ENCODE results near the gene EXOSC7.
A peak's percentile ranks its signal among the peaks of the same experiment; 100 is the strongest.

Gene EXOSC7

DNA sequence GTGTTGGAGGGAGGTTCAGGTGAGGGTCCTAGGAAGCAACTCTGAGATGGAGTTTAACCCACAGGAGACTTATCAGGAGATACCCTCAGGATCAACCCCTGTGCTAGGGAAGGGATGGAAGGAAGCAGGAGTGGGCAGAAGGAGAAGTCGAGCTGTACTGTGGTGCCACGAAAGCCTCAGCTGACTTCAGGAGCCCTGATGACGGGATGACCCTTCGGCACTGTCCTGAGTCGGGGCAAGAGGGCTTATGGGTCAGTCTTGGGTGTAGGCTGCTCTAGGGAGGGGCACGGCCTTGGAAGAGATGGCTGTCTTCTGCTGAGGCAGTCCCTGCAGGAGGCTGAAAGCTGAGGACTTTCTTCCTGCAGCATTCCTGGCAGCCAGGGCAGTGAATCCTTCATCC, 57.7 kb downstream of the EXOSC7 start:
- TF ChIP-seq, protein P1, sequence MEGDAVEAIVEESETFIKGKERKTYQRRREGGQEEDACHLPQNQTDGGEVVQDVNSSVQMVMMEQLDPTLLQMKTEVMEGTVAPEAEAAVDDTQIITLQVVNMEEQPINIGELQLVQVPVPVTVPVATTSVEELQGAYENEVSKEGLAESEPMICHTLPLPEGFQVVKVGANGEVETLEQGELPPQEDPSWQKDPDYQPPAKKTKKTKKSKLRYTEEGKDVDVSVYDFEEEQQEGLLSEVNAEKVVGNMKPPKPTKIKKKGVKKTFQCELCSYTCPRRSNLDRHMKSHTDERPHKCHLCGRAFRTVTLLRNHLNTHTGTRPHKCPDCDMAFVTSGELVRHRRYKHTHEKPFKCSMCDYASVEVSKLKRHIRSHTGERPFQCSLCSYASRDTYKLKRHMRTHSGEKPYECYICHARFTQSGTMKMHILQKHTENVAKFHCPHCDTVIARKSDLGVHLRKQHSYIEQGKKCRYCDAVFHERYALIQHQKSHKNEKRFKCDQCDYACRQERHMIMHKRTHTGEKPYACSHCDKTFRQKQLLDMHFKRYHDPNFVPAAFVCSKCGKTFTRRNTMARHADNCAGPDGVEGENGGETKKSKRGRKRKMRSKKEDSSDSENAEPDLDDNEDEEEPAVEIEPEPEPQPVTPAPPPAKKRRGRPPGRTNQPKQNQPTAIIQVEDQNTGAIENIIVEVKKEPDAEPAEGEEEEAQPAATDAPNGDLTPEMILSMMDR (conservative IDR thresholded peaks at IDR 0.05), result no peak
- H3K27ac ChIP-seq, result no peak overlapping the region

DNA sequence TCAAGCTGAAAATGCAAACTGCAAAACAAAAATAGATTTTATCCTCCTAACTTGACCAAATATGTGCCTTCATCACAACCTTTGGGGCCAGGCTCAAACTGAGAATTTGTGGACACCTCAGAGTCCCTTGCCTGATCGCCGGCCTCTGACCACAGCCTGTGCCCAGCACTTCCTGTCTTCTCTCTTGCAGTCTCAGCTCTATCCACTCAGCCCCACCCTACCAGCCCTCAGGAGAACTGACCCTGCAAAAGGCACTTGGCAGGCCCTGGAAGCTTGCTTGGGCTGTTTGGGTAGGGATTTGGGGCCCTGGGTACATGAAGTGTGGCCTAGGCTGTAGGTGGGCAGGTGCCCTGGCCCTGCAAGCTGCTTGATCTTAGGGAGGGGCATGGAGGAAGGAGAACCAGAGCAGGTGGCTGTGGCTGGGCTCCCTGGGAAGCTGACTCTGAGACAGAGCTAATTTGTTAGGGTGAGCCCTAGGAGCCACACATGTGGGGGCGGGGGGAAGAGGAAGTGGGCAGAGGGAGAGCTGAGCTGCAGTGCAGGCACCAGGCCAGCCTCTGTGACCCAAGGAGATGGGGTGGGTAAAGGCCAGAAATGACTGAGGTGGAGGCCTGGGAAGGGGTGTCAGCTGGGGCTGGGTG, 58.7 kb downstream of the EXOSC7 start:
- no peak overlapping the region for H3K27ac ChIP-seq
- TF ChIP-seq, protein P1 (conservative IDR thresholded peaks at IDR 0.05), result no peak

DNA sequence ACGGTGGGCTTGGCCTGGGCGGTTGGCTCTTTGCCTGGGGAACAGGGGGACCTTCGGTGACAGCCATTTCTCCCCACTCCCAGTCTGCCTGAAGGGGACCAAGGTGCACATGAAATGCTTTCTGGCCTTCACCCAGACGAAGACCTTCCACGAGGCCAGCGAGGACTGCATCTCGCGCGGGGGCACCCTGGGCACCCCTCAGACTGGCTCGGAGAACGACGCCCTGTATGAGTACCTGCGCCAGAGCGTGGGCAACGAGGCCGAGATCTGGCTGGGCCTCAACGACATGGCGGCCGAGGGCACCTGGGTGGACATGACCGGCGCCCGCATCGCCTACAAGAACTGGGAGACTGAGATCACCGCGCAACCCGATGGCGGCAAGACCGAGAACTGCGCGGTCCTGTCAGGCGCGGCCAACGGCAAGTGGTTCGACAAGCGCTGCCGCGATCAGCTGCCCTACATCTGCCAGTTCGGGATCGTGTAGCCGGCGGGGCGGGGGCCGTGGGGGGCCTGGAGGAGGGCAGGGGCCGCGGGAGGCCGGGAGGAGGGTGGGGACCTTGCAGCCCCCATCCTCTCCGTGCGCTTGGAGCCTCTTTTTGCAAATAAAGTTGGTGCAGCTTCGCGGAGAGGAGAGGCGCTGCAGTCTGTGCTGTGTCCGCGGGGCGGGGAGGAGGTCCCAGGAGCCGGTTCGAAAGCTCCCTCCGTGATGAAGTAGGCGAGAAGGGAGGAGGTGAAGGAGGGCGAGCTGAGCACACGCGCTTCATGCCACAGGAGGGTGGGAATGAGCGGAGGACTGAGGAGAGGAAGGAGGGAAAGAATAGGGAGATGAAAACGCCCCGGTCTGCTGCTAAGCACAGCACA, 59.6 kb downstream of the EXOSC7 start:
- TF ChIP-seq, protein P1 (conservative IDR thresholded peaks at IDR 0.05), result no peak
- H3K27ac ChIP-seq, result no peak overlapping the region

DNA sequence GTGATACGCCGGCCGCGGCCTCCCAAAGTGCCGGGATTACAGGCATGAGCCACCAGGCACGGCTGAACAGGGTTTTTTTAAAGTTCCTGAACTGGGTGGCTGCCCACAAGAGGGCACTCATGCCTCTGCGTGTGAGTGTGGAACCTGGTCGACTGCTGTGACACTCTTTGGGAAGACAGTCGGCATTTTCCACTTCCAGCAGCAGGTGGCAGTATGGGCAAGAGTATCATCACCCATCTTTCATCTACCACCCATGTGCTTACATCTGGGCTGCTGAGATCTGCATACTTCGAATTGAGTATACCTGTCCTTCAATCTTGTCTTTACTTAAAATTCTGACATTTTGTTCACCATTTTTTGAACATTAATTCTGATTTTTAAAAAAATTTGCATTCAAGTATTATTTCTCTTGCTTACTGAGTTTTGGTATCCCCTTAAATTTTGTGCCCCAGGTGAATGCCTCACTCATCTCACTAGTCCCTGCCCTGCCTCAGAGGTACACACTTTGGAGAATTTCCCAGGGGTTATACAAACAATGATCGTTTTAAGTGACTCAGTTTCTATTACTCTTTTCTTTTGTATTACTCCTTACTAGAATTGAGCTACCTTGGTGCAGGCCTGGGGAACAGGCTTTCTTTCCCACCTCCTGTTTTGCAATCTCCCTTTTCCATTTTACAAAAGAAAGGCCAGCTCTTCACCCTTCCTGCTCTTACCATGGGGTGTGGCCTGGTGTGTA, 61.8 kb downstream of the EXOSC7 start:
- TF ChIP-seq, protein P1 (conservative IDR thresholded peaks at IDR 0.05), result peak; percentile 99
- peak overlapping the region; percentile 41; the same call in 1 of the 2 replicates for H3K27ac ChIP-seq

DNA sequence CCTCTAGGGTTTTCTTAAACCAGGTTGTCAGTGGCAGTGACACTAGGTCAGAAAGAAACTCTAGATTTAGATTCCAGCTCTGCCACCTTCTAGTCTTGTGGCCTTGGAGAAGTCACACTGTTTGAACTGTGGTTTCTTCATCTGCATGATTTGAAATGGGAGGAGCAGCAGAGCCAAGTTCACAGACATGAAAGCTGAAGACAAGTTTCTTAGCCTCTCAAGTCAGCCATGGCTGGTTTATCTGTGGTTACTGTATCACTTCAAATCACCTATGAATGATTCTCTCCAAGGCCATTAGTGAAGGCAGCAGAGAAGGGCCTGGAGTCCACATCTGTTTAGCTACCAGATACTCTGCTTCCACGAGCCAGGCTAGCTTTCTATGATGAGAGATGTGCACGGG, 65.6 kb downstream of the EXOSC7 start:
- H3K27ac ChIP-seq, result no peak overlapping the region

DNA sequence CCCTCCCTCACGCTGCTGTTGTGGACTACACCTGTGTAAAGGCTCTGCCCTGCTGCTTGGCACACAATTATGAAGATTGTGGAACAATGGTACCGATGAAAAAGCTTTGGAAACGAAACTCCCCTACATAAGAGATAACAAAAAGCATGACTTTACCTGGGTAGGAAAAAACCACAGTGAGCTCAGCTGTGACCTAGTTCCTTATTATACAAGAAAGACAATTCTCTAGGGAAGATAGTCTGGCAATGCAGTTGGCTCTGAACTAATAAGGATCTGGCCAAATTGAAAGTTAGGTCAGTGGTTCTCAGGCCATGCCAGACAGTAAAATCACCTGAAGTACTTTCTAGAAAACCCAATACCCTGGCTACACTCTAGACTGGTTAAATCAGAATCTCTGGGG, 66.1 kb downstream of the EXOSC7 start:
- H3K27ac ChIP-seq, result no peak overlapping the region
- TF ChIP-seq, protein P1 (conservative IDR thresholded peaks at IDR 0.05), result no peak

More for the DNA sequence above, 65.6 kb downstream of the EXOSC7 start:
- TF ChIP-seq, protein P1 (conservative IDR thresholded peaks at IDR 0.05), result no peak

DNA sequence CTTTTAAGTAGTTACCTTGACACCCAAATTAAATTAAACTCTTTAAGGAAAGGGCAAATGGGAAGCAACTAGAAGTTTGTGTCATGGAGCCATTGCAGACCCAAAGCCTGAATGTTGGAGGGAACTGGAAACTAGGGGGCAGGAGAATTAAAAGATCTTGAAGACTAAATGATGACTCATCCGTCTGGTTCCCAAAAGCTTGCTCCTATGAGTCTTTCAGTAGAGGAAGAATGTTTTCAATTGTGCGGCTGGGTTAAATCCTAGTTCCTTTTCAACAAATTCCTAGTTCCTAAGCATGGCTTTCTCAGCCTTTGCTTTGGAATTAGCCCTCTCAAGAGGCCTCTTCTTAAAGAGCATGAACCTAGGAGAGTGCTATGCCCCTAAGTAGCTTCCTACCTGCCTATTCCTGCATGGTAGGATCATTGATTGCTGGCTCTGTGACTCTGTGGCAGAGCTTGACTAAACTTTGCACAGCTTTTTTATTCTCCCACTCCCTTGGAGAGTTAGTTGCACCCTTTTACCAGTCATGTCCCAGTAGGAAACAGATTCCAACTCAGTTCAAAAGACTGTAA, 67.8 kb downstream of the EXOSC7 start:
- TF ChIP-seq, protein P1 (conservative IDR thresholded peaks at IDR 0.05), result no peak
- no peak overlapping the region for H3K27ac ChIP-seq

All from VCaP (cell line).